Measurements from ENCODE around the gene PSMF1. TPM values are rescaled to one million over a fixed set of nuclear protein-coding genes. Genes with fewer than 3 reads are reported as not detected.

Gene PSMF1
- total RNA-seq, 1 donor from 2014 or later = 142 TPM

- Mint-ChIP-seq H3K27ac (no peak overlapping the region), H3K4me1 (ENCODE audit: unreplicated experiment) (no peaks in the 10 kb centered on the region), H3K9me3 (no peaks in the 10 kb centered on the region), H3K27me3 (no peaks in the 10 kb centered on the region), H3K36me3 (no peaks in the 10 kb centered on the region), H3K4me3 (no peak overlapping the region)
- DNase-seq (ENCODE audit: extremely low spot score, unreplicated experiment) = no peak
- no peak for TF ChIP-seq CTCF (conservative IDR thresholded peaks at IDR 0.05)
Measured at GRCh38 chr20:1102016-1102415, 16.4 kb upstream of the PSMF1 start.

GRCh38 chr20:1103751-1104150, 14.7 kb upstream of the PSMF1 start:
- Mint-ChIP-seq H3K4me1 (ENCODE audit: unreplicated experiment) (peaks cover 4% of the 10 kb centered on the region), H3K27ac (no peak overlapping the region), H3K36me3 (no peaks in the 10 kb centered on the region), H3K4me3 (no peak overlapping the region), H3K27me3 (no peaks in the 10 kb centered on the region), H3K9me3 (no peaks in the 10 kb centered on the region)
- no peak for DNase-seq (ENCODE audit: extremely low spot score, unreplicated experiment)
- no peak for TF ChIP-seq CTCF (conservative IDR thresholded peaks at IDR 0.05)

- H3K4me3 Mint-ChIP-seq = no peak overlapping the region
- H3K36me3 Mint-ChIP-seq = no peaks in the 10 kb centered on the region
- peaks cover 4% of the 10 kb centered on the region for H3K4me1 Mint-ChIP-seq (ENCODE audit: unreplicated experiment)
- no peak overlapping the region for H3K27ac Mint-ChIP-seq
- peaks cover 3% of the 10 kb centered on the region for H3K27me3 Mint-ChIP-seq
- no peaks in the 10 kb centered on the region for H3K9me3 Mint-ChIP-seq
- DNase-seq (ENCODE audit: extremely low spot score, unreplicated experiment) = no peak
- no peak for TF ChIP-seq CTCF (conservative IDR thresholded peaks at IDR 0.05)
Measured at GRCh38 chr20:1105599-1106194, 12.7 kb upstream of the PSMF1 start.

DNA sequence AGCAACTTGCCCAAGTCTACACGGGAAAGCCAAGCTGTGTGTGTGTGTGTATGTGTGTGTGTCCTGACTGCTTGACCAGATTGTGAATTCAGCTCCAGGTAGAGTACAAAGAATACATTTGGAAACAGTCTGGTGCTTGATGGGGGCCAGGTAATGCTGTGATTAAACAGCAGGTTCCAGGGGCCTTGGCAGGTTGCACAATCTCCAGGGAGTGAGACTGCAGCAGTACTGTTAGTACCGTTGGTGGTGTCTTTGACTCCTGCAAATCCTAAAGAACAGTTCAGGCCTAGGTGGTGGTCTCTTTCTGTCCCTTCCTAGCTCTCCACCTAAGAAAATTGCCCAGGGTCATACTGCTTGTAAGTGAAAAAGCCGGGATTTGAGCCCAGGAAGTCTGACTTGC, 11.2 kb upstream of the PSMF1 start:
- Mint-ChIP-seq H3K27me3 (peaks cover 3% of the 10 kb centered on the region), H3K4me3 (no peak overlapping the region), H3K36me3 (no peaks in the 10 kb centered on the region), H3K4me1 (ENCODE audit: unreplicated experiment) (peaks cover 4% of the 10 kb centered on the region), H3K27ac (no peak overlapping the region), H3K9me3 (no peaks in the 10 kb centered on the region)
- no peak for DNase-seq (ENCODE audit: extremely low spot score, unreplicated experiment)
- TF ChIP-seq CTCF (conservative IDR thresholded peaks at IDR 0.05) = no peak

- H3K27me3 Mint-ChIP-seq = peaks cover 3% of the 10 kb centered on the region
- H3K9me3 Mint-ChIP-seq = no peaks in the 10 kb centered on the region
- peak; percentile 81 for TF ChIP-seq CTCF (conservative IDR thresholded peaks at IDR 0.05)
- H3K4me1 Mint-ChIP-seq (ENCODE audit: unreplicated experiment) = peaks cover 4% of the 10 kb centered on the region
- DNase-seq (ENCODE audit: extremely low spot score, unreplicated experiment) = no peak
- H3K27ac Mint-ChIP-seq = no peak overlapping the region
- H3K36me3 Mint-ChIP-seq = no peaks in the 10 kb centered on the region
- H3K4me3 Mint-ChIP-seq = no peak overlapping the region
Measured at GRCh38 chr20:1108437-1108920, 9.9 kb upstream of the PSMF1 start.
